BJ (cell line): ENCODE data around the gene AKAP1. TPM values are rescaled to one million over a fixed set of nuclear protein-coding genes. Genes with fewer than 3 reads are reported as not detected.

ENCODE experiments used
- CTCF ChIA-PET: fragments of 350-600 bp; formaldehyde crosslinking; extraction: SDS; loops from one replicate; lab custom pipeline; 2021; ENCODE audit warnings: antibody characterized with exemption, inconsistent platforms; lab: Yijun Ruan, JAX
- POLR2A ChIA-PET: fragments of 300-600 bp; sonication (Branson Sonifier 250); formaldehyde crosslinking; extraction: SDS; loops from one replicate; lab custom pipeline; 2021; ENCODE audit warnings: antibody characterized with exemption; lab: Charles Lee
- DNase-seq: peaks from one replicate; pipeline ENCODE4 v3.0.0-alpha.2; 2011; ENCODE audit warnings: low read depth
- H3K27me3 ChIP-seq: 2 replicates; pipeline ENCODE4 v1.6.0; 2011; ENCODE audit warnings: low read length; ENCODE audit not compliant: control insufficient read depth, insufficient read depth
- H3K36me3 ChIP-seq: 2 replicates; pipeline ENCODE4 v1.5.1; 2011; ENCODE audit warnings: low read length; ENCODE audit not compliant: control insufficient read depth, insufficient read depth
- H3K4me3 ChIP-seq: 2 replicates; pipeline ENCODE4 v1.5.1; 2011; ENCODE audit warnings: low read depth, mild to moderate bottlenecking, control low read depth, low read length
- CTCF ChIP-seq: IDR thresholded peaks from 2 replicates; pipeline ENCODE4 v1.5.1; 2011; ENCODE audit warnings: low read depth, mild to moderate bottlenecking, control low read depth, inconsistent platforms, low read length, moderate library complexity; ENCODE audit not compliant: insufficient read depth
- polyA plus RNA-seq: library from polyadenylated mRNA; depleted of rRNA; stranded (reverse); fragments of >200 nt; gene quantifications from 2 replicates; pipeline ENCODE4 v1.2.3, GENCODE V29; 2011

The AKAP1 gene
- polyA plus RNA-seq, 1 experiment: 15.7 TPM

DNA sequence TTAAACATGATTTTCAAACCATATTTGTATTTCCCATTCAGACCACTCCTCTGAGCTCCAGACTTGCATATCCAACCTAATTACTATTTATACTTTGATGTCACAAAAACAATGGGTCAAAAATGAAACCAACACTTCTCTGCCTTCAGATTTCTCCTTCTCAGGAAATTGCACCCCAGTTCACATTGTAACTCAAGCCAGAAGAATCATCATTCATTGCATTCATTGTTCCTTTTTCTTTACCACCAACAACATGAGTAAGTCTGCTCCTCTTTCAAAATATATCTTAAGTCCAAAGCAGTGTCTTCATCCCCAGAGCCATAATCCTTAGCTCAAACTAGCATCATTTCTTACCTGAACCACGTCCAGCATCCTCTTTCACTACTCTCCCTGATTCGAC, 2.6 kb upstream of the AKAP1 start:
- DNase-seq: no peak
- POLR2A ChIA-PET: no interaction called here
- Histone ChIP-seq H3K27me3 (no peaks in the 10 kb centered on the region; the same call in 1 of the 2 replicates), H3K4me3 (no peak overlapping the region), H3K36me3 (no peaks in the 10 kb centered on the region)
- no peak for TF ChIP-seq CTCF
- CTCF ChIA-PET: interaction anchor here (0.7 kb wide), 1 partner anchor 13 kb away, joined by 3 read pairs; no protein-coding TSS in a partner anchor

DNA sequence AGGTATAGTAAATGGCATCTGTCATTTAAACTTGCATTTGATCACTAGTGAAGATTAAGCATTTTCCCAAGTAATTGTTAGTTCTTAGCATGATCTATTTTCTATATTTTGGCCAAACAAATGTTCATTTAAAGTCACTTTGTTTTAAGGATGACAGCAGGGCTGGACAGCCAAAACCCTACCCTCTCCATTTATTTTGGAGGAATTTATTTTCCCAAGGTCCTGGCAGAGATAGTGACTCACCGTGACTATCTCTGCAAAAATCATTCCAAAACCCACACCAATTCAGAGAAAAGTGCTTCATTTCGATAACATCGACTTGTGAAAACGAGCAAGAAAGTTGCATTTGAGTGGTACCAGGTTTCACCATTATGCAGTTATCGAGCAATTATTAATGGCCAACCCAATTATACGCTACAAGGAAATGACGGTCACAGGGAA, 665 bp upstream of the AKAP1 start:
- no peaks in the 10 kb centered on the region; the same call in 1 of the 2 replicates for H3K27me3 ChIP-seq
- no peak for DNase-seq
- ChIA-PET CTCF (interaction anchor here (1.1 to 1.2 kb wide), 2 partner anchors 11 to 22 kb away, joined by 3 to 4 read pairs; no protein-coding TSS in a partner anchor), POLR2A (no interaction called here)
- no peaks in the 10 kb centered on the region for H3K36me3 ChIP-seq
- no peak for TF ChIP-seq CTCF
- peak overlapping the region; percentile 97 for H3K4me3 ChIP-seq

DNA sequence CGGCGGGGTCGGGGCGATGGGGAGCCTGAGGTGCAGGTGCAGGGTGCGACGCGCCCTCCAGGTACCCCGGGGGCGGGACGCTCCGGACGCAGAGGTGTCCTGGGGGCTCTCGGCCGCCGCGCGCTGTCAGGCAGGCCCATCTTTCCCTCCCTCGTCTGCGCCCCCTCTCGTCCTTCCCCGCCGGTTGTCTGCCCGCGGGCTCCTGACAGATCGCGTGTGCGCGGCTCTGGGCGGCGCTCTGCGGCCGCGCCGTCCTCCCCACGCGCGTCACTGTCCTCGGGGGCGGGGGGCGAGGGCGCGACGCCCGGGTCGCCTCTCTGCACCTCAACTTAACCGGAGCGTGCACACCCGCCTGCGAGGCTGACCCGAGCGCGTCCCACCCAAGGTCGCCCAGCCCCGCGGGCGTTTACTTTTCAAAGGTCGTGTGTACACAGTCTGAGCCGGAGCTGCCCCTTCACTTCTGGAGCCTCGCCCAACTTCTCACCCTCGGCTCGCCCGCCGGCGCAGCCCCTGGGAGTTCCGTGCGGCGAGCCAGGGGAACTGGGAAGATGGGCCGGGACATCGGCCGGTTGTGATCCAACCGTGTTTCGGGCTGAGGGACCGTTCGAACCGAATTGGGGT, 512 bp downstream of the AKAP1 start:
- no peak for DNase-seq
- TF ChIP-seq CTCF: peak; percentile 38; the same call in 1 of the 2 replicates
- H3K4me3 ChIP-seq: peak overlapping the region; percentile 97
- ChIA-PET POLR2A (no interaction called here), CTCF (interaction anchor here (1.0 to 1.3 kb wide), 6 partner anchors 12 to 749 kb away, joined by 3 to 4 read pairs (median 3); no protein-coding TSS in a partner anchor)
- H3K27me3 ChIP-seq: no peaks in the 10 kb centered on the region; the same call in 1 of the 2 replicates
- H3K36me3 ChIP-seq: no peaks in the 10 kb centered on the region

DNA sequence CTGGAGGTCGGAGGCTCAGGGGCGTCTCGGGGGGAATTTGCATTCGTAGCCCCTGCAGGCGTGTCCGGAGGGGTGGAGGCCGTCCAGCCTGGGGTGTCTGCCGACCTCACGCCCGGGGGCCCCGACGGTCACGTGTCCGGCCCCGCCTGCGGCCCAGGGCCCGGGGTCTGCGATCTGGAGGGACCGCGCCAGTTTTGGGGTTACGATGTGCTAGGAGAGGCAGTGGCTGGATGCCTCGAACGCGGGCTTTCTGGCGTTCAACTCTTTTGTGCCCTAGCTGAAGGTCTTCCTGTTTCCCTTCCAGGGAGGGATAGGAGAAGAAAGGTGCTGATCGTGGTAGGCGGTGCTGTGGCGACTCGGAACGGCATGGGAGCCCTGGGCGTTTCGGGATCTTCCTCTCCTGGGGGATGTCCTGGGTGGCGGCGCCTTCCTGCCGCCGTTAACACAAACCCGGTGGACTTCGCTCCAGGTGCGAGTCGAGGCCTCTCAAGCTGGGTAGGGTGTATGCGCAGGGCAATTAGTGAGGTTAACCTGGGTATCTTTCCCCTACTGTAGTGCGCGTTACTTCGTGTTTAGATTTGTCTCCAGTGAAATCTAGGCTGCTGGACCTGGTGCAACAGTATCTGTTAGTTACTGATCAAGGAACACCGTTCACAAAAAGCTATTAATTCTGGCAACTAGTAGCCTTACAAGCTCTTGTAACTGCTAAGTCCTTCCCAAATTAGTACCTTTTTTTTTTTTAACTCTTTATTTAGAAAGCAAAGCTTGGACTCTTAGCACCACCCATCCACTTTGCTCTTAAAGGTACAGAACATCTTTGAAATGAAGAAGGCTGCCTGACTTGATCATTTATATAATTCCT, 1.3 kb downstream of the AKAP1 start:
- DNase-seq: no peak
- no peak for TF ChIP-seq CTCF
- Histone ChIP-seq H3K4me3 (peak overlapping the region; percentile 97), H3K27me3 (no peaks in the 10 kb centered on the region; the same call in 1 of the 2 replicates), H3K36me3 (no peaks in the 10 kb centered on the region)
- ChIA-PET CTCF (interaction anchor here (0.9 to 1.3 kb wide), 5 partner anchors 12 to 748 kb away, joined by 3 read pairs; no protein-coding TSS in a partner anchor), POLR2A (no interaction called here)

GRCh38 chr17:57088298-57088697, 3.3 kb downstream of the AKAP1 start:
- ChIA-PET CTCF (interaction anchor here (0.6 to 1.3 kb wide), 2 partner anchors 9 to 12 kb away, joined by 3 read pairs; no protein-coding TSS in a partner anchor), POLR2A (no interaction called here)
- H3K4me3 ChIP-seq: no peak overlapping the region
- TF ChIP-seq CTCF: no peak
- H3K36me3 ChIP-seq: no peaks in the 10 kb centered on the region
- no peaks in the 10 kb centered on the region for H3K27me3 ChIP-seq
- DNase-seq: no peak
